ENCODE results near the gene LHFPL2. TPM values are rescaled to one million over a fixed set of nuclear protein-coding genes. Genes with fewer than 3 reads are reported as not detected.
"Not testable (repeated sequence)": the region's sequence is repeated elsewhere in the genome, so short reads cannot be mapped to it uniquely, and the experiment has no call there.

LHFPL2 gene, protein sequence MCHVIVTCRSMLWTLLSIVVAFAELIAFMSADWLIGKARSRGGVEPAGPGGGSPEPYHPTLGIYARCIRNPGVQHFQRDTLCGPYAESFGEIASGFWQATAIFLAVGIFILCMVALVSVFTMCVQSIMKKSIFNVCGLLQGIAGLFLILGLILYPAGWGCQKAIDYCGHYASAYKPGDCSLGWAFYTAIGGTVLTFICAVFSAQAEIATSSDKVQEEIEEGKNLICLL
- total RNA-seq (10 to 100 TPM; 48.4 to 49.4 TPM), polyA plus RNA-seq (10 to 100 TPM in 1 of 2 donors, 1 to 10 TPM in 1; 6.5 to 47.0 TPM)
- long read RNA-seq, donor 1, full-length matches to known transcripts: 8 of 17 reads
- long read RNA-seq, donor 1, partial matches to known transcripts: 9 of 17 reads
- long read RNA-seq, donor 1, other reads (novel, unspliced or antisense): 0 of 17 reads
- long read RNA-seq, donor 2, full-length matches to known transcripts: 5 of 5 reads
- long read RNA-seq, donor 2, partial matches to known transcripts: 0 of 5 reads
- long read RNA-seq, donor 2, other reads (novel, unspliced or antisense): 0 of 5 reads
- long read RNA-seq, donor 3, full-length matches to known transcripts: 4 of 4 reads
- long read RNA-seq, donor 3, partial matches to known transcripts: 0 of 4 reads
- long read RNA-seq, donor 3, other reads (novel, unspliced or antisense): 0 of 4 reads
- long read RNA-seq, donor 4, partial matches to known transcripts: 14 of 15 reads
- long read RNA-seq, donor 4, other reads (novel, unspliced or antisense): 0 of 15 reads
- long read RNA-seq, donor 5, full-length matches to known transcripts: 9 of 9 reads
- long read RNA-seq, donor 5, partial matches to known transcripts: 0 of 9 reads
- long read RNA-seq, donor 5, other reads (novel, unspliced or antisense): 0 of 9 reads

DNA sequence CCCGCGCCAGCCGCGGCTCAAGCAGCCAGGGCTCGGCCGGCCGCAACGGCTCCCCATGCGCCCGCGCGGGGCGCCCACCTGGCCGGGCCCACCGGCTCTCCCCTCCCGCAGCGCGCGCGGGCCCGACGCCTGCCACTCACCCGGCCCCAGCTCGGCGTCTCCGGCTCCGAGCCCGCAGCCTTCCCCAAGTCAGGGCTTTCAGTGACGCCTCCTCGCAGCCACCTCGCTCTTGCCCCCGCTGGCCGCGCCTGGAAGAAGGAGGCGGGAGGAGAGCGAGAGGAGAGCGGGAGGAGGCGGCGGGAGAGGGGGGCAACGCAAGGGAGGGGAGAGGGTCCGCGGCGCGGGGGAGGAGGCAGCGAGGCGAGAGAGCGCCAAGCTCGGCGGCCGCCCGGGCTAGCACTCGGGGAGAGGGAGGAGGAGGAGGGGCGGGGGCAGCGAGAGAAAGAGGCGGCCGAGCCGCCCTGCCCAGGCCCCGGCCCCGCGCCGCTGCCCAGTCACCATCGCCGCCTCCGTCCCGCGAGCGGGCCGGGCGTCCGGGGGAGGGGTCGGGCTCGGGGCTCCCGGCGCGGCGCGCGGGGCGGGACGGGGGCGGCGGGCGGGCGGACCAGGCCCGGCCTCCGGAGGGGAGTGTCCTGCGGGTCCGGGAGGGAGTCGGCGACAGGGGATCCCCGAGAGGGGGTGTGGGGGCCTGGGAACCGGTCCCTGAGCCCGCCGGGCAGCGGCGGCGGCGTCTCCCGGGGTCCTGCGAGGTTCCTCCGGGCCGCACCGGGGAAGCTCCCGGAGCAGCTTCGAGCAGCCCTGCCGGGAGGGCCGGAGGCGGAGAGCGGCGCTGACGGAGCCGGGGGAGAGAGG lies at the start of gene LHFPL2:
TSS of gene LHFPL2 (minus strand) at position 414 of the 852 bp plus-strand sequence. CDS start 138,559 bp downstream, outside the sequence.
- 1% methylated on average over 47 to 112 of the region's 112 CpGs for WGBS, 2 donors
- no peaks in the 10 kb centered on the region for H3K27me3 ChIP-seq (ENCODE audit: control insufficient read depth in 3 of 3, insufficient read depth in 3 of 3, low read length in 2 of 3)
- TF ChIP-seq, protein P1, sequence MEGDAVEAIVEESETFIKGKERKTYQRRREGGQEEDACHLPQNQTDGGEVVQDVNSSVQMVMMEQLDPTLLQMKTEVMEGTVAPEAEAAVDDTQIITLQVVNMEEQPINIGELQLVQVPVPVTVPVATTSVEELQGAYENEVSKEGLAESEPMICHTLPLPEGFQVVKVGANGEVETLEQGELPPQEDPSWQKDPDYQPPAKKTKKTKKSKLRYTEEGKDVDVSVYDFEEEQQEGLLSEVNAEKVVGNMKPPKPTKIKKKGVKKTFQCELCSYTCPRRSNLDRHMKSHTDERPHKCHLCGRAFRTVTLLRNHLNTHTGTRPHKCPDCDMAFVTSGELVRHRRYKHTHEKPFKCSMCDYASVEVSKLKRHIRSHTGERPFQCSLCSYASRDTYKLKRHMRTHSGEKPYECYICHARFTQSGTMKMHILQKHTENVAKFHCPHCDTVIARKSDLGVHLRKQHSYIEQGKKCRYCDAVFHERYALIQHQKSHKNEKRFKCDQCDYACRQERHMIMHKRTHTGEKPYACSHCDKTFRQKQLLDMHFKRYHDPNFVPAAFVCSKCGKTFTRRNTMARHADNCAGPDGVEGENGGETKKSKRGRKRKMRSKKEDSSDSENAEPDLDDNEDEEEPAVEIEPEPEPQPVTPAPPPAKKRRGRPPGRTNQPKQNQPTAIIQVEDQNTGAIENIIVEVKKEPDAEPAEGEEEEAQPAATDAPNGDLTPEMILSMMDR (IDR thresholded peaks at IDR 0.05; ENCODE audit: control extremely low read depth, extremely low read depth): no peak
- ATAC-seq (ENCODE audit: insufficient read depth, low FRiP score): peak; percentile 87
- peak; percentile 92 to 94 (median 93) for DNase-seq
- H3K9ac ChIP-seq (ENCODE audit: insufficient read depth in 1 of 2, low read length in 2 of 2): peak within 1 kb of the TSS; percentile 42 to 55
- no peaks in the 10 kb centered on the region for H3K9me3 ChIP-seq (ENCODE audit: control insufficient read depth in 4 of 4, insufficient read depth in 3 of 4, low read length in 3 of 4)
- H3K4me3 ChIP-seq: peak within 1 kb of the TSS; percentile 77
- H3K4me1 ChIP-seq (ENCODE audit: control insufficient read depth in 5 of 5, insufficient read depth in 5 of 5, low read length in 5 of 5): peaks cover 0 to 23% (median 10%) of the 10 kb centered on the region in 5 donors
- H3K36me3 ChIP-seq (ENCODE audit: control insufficient read depth in 4 of 4, insufficient read depth in 4 of 4, low read length in 4 of 4): no peaks in the 10 kb centered on the region
- peak within 1 kb of the TSS; percentile 87 to 94 for H3K27ac ChIP-seq (ENCODE audit: low read depth in 1 of 2, low read length in 1 of 2)

DNA sequence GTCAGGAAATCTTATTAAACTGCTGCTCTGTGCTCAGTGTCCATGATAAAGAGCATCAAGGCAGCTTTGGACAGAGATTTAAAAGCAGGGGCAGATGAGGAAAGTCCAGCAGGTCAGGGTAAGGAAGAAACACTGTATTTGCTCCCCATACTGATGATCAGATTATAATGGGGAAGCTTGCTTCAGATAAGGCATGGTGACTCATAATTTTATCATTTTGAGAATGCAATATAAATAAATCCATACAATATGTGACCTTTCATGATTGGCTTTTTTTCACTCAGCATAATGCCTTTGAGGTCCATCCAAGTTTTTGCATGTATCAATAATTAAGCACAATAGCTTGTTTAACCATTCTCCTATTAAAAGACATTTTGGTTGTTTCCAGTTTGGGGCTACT lies 48.1 kb upstream of the LHFPL2 start:
- DNase-seq: no peak
- ATAC-seq (ENCODE audit: insufficient read depth, low FRiP score): no peak

DNA sequence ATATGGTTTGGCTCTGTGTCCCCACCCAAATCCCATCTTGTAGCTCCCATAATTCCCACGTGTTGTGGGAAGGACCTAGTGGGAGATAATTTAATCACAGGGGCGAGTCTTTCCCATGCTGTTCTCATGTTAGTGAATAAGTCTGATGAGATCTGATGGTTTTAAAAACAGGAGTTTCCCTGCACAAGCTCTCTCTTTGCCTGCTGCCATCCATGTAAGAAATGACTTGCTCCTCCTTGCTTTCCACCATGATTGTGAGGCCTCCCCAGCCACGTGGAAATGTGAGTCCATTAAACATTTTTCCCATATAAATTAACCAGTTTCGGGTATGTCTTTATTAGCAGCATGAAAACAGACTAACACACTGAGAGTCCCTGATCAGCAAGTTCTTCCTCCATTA lies 47.5 kb upstream of the LHFPL2 start:
- H3K9ac ChIP-seq (ENCODE audit: insufficient read depth in 1 of 2, low read length in 2 of 2); ATAC-seq (ENCODE audit: insufficient read depth, low FRiP score); H3K27ac ChIP-seq (ENCODE audit: low read depth in 1 of 2, low read length in 1 of 2); H3K9me3 ChIP-seq (ENCODE audit: control insufficient read depth in 4 of 4, insufficient read depth in 3 of 4, low read length in 3 of 4); H3K27me3 ChIP-seq (ENCODE audit: control insufficient read depth in 3 of 3, insufficient read depth in 3 of 3, low read length in 2 of 3); H3K4me3 ChIP-seq; H3K4me1 ChIP-seq (ENCODE audit: control insufficient read depth in 5 of 5, insufficient read depth in 5 of 5, low read length in 5 of 5); DNase-seq; H3K36me3 ChIP-seq (ENCODE audit: control insufficient read depth in 4 of 4, insufficient read depth in 4 of 4, low read length in 4 of 4): not testable (repeated sequence)
- WGBS, 2 donors: 82 to 92% methylated on average over 4 of the region's 4 CpGs

More for the DNA sequence above, 48.1 kb upstream of the LHFPL2 start:
- Histone ChIP-seq H3K27ac (ENCODE audit: low read depth in 1 of 2, low read length in 1 of 2) (no peak overlapping the region), H3K36me3 (ENCODE audit: control insufficient read depth in 4 of 4, insufficient read depth in 4 of 4, low read length in 4 of 4) (no peaks in the 10 kb centered on the region), H3K4me1 (ENCODE audit: control insufficient read depth in 5 of 5, insufficient read depth in 5 of 5, low read length in 5 of 5) (peaks cover 0 to 1% (median 0%) of the 10 kb centered on the region in 5 donors), H3K9ac (ENCODE audit: insufficient read depth in 1 of 2, low read length in 2 of 2) (no peak overlapping the region), H3K27me3 (ENCODE audit: control insufficient read depth in 3 of 3, insufficient read depth in 3 of 3, low read length in 2 of 3) (no peaks in the 10 kb centered on the region), H3K9me3 (ENCODE audit: control insufficient read depth in 4 of 4, insufficient read depth in 3 of 4, low read length in 3 of 4) (peaks cover 0 to 2% (median 1%) of the 10 kb centered on the region in 4 donors), H3K4me3 (no peak overlapping the region)
- TF ChIP-seq, protein P1 (IDR thresholded peaks at IDR 0.05; ENCODE audit: control extremely low read depth, extremely low read depth): no peak
